HG02798 (cell line): Measurements from ENCODE around the gene PPM1H.
"Not testable (repeated sequence)": the region's sequence is repeated elsewhere in the genome, so short reads cannot be mapped to it uniquely, and the experiment has no call there.

Experiments used
- ATAC-seq: cut with Tn5 transposase; IDR thresholded peaks from one replicate; pipeline ENCODE4 v1.9.1; 2021; ENCODE audit warnings: mild to moderate bottlenecking; ENCODE audit not compliant: unreplicated experiment, poor library complexity

Gene PPM1H

GRCh38 chr12:62694632-62695031 lies 240.3 kb downstream of the PPM1H start:
- ATAC-seq = peak; percentile 77

DNA sequence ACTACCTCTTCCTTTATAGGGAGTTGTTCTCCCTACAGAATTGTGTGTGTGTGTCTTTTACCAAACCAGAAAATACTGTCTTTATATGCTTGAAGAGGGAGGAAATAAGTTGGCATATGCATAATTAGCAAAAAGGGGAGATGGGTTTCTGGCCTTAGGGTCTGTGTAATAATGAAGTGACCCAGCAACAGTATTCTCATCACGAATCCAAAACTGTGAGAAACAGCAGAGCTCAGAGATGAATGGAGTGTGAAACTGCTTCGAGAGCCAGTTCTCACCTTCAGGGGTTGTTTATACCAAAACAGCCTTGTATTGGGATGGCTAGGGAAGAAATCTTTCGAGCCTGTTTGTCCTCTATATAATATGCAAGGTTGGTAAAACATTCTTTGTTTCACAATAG lies 240.8 kb downstream of the PPM1H start:
- ATAC-seq = peak; percentile 15

GRCh38 chr12:62693376-62694050 lies 241.4 kb downstream of the PPM1H start:
- no peak for ATAC-seq

DNA sequence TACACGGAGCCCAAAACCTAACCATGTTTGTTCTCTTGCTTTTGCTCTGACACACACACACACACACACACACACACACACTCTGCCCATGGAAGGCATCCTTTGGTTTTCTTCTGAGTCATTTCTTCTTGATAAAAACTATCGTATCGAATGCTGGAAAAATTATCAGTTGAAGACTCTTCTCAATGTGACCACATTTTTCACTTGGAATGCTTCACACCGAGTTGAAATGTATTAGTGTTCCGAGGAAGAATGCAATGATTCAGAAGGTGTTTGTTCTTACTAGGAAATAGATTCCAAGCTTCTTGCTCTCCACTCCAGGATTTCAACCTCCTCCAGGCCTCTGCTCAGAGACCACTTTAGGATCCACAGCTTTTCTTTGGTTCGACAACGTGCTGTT lies 242.1 kb downstream of the PPM1H start:
- no peak for ATAC-seq

GRCh38 chr12:62691309-62691708 lies 243.6 kb downstream of the PPM1H start:
- no peak for ATAC-seq

GRCh38 chr12:62689042-62689839 lies 245.7 kb downstream of the PPM1H start:
- ATAC-seq = no peak

- ATAC-seq = no peak
Measured at GRCh38 chr12:62686938-62687337, 248.0 kb downstream of the PPM1H start.

DNA sequence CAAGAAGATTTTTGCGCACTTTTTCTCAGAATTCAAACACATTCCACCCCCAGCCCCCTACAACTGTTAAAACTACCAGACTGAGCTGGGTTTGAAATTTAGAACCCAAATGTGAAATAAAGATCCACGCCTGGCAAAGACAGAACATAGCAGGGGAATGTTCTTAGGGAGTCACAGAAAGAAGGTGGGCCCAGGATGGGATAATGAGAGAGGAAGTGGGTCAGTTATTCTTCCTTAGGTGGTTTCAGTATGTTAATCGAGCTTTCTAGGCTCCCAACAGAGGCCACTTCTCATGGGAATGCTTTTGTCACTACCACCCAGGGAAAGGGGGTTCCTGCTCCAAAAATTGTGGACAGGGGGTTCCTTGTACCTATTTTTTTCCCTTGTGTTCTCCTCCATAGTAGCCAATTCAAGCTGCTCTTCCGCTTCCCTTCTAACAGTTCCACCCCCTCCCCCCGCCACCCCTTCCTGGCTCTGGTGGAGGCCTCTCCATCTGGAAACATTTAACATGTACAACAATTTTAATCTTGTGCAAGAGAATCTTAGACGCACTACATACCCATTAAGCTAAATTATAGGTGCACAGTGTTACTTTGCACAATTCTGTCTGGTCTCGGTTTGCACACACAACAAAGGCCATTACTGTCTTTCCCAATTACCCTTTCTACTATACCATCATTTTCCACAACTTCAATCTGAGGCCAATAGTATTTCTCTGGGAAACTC lies 250.2 kb downstream of the PPM1H start:
- no peak for ATAC-seq

DNA sequence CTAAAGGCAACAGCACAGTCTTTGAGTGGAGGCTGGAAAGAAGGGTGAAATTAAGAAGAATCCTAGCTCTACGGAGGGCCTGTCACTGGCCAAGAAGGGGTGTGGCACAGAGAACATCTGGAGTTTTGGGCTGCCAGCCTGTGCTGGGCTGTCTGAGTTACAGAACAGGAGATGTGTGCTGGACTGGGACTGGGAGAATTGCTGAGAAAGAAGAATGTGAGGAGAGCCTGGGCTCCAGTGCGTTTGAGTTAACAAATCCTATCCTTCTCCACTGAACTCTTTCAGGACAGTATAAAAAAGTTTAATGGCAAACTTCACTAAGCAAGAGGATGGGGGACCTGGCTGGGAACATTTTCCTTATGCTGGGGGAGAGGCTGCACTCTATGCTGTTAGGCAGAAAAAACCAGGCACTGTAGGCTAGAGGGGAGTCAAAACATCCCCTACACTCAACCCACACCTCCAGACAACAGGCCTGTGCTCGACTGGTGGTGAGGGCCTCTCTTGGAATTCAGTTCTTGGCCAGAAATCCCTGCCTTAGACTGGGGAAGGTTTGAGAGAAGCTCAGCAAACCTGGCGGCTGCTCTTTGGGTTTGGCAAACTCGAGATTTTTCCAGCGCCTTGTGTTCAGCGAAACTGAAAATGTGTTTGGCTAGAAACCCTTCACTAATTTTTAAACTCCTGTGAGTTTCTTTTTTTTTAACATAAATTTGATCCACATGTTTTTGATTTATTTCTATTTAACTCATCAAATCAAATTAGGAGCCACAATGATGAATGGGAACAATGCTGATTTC lies 251.0 kb downstream of the PPM1H start:
- ATAC-seq = no peak

DNA sequence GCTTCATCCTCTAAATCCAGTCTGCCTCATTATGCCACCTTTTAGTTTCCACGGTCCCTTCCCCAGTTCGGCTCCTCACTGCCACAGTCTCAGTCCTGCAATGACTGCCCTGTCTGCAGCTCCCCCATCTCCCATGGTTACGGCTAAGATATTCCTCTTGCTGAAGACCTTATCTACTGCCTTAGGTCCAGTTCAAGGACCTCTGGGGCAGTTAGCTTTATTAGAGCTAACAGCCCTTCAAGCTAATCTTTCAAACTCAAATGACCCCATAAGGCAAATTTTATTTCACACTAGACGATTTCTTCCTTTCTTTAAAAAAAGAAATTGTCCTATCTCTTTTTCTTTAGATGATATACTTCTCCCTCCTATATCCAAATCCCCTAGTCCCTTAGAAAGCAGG lies 253.6 kb downstream of the PPM1H start:
- no peak for ATAC-seq

DNA sequence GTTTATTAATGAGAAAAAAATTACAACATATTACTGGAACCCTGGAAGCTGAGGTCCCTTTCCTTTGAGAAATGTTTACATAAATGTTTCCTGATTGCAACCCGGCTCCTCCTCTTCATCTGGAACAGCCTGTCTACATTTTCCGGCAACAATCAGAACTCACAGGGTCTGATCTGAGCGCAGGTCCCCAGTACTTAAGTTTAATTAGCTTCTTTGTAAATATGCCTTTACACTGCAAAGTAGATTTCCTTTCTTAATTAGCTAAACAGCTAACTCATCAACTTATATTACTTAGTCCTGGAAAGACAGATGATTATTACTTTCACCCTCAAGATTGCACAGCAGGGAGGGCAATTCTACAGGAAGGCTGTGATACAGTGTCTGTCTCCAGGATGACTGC lies 255.3 kb downstream of the PPM1H start:
- no peak for ATAC-seq

- ATAC-seq = no peak
Measured at GRCh38 chr12:62677355-62677754, 257.6 kb downstream of the PPM1H start.

DNA sequence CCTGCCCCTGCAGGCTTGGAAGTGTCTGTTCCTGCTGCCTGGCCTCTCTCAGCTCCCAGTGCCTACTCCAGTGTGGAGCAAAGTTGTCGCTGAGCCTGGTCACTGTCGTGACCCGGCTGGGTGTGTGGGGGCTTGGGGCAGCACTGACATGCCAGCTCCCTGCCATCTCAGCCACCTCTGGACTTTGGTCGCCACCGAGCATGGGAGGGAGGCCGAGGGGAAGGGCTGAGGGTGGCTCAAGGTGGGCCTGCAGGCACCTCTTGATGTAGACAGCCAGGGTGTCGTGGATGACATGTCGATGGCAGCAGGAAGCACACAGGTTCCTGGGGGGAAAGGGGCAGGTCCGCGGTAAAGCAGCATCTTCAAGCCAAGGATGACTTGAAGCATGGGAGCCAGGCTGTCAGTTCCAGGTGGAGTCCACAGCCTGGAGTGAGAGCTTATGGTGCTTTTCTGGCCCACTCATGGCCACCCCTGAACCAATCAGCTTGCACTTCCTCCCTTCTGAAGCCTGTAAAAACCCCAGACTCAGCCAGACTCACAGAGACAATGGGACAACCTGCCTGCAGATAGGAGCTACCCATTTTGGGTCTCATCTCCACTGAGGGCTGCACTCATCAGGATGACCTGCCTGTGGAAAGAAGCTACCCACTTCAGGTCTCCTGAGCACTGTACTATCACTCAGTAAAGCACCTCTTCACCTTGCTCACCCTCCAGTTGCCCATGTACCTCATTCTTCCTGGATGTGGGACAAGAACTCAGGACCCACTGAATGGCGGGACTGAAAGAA lies 258.2 kb downstream of the PPM1H start:
- ATAC-seq = no peak

DNA sequence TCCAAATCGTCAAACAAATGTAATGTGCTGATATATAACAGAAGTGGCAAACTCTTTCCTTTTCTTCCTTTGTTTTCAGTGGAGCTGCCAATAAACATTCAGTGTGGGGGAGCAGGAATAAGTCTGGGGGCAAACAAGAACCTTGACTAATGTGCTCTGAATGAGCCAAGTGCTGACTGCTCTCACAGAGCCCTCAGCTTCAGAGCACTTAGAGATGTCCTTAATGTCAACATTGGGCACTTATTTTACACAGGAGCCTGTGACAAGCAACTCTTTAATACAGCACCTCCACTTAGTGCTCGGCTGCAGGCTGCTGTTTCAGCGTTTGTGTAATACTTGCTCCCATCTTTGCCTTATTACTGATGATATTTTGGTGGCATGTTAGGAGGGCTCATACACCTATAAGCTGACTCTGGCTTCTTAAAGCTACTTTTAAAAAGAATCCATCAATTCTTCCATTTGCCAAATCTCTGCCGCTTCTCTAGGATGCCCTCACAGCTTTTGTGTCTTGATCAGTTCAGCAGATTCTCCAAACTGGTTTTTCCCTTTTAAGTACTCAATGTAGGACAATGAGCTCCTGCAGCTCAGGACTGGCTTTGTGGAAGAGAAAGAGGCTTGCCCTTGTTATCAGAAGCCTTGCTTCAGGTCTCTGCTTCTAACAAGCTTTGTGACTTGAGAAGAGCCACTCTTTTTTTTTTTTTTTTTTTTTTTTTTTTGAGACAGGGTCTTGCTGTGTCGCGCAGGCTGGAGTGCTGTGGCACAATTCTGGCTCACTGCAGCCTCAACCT lies 261.7 kb downstream of the PPM1H start:
- no peak for ATAC-seq

DNA sequence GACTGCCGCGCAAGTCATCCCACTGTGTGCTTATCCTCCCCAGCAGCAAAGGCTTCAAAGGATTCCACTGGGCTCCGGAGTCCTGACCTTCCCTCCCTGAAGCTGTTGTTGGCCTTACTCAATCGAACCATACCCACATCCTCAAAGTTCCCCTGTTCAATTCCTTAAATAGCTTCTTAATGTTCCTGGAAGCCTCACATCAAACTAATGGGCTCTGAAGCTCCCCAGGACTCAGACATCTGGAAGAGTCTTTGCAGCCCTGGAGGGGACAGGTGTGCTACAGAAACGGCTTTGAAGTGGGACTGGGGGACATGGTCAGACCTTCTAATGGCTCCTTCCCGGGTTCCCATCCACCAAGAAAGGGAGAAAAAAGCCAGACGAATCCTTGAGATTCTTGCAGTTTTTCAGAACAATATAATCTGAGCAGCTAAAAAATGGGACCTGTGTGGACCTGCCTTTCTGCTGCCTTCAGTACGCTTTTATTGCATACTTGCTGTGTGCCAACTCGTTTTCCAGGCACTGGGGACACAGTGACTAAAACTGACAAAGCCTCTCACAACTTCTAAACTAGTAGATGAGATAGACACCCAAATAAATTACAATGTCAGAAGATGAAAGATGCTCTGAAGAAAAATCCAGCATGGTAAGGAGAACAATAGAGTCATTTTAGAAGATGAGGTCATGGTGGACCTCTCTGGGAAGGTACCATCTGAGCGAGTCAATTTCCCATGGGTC lies 263.8 kb downstream of the PPM1H start:
- ATAC-seq = no peak

DNA sequence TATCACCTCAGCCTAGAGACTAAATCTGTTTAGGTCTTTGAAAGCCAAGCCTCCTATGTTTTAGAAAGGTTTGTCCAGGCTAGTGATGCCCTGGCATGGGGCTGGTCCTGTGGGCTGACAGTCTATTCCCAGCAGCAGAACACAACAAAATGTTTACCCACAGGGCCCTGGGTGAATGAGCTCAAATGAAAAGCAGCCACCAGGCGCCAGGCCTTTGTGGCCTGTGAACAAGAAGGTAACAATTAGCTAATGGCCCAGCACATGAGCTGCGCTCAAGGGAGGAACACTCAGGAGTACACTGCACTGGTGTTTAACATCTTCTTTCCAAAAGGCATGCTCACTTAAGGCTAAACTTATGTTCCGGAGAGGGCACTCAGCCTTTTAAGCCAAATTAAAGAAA lies 266.2 kb downstream of the PPM1H start:
- ATAC-seq = no peak

GRCh38 chr12:62664951-62665350 lies 270.0 kb downstream of the PPM1H start:
- ATAC-seq = not testable (repeated sequence)

DNA sequence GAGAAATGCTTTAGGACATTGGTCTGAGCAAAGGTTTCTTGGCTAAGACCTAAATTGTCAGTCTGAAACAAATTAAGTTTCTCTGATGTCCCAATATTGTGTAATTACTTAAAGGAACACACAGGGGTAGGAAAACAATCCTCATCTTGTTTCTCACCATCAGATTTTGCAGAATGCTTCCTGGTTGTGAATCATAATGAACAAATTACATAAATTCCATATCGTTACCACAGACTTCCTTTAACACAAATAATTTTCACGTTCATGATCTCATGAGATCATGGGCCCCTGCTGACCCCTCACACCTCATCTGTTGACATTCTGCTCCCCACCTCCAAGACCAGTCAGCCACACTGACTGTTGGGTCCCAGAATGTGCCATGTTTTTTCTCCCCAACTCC lies 274.2 kb downstream of the PPM1H start:
- no peak for ATAC-seq
